Cardiac ventricle fibroblast (primary cell): ENCODE measurements around the gene WBP2NL. TPM values are rescaled to one million over a fixed set of nuclear protein-coding genes. Genes with fewer than 3 reads are reported as not detected.

ENCODE experiments used
- total RNA-seq: library from RNA; depleted of rRNA; stranded (reverse); fragments of >200 nt; gene quantifications from 2 replicates; pipeline ENCODE4 v1.2.3, GENCODE V29; 2015

Gene WBP2NL
- total RNA-seq = 0.19 and 0.39 TPM in 2 replicates

DNA sequence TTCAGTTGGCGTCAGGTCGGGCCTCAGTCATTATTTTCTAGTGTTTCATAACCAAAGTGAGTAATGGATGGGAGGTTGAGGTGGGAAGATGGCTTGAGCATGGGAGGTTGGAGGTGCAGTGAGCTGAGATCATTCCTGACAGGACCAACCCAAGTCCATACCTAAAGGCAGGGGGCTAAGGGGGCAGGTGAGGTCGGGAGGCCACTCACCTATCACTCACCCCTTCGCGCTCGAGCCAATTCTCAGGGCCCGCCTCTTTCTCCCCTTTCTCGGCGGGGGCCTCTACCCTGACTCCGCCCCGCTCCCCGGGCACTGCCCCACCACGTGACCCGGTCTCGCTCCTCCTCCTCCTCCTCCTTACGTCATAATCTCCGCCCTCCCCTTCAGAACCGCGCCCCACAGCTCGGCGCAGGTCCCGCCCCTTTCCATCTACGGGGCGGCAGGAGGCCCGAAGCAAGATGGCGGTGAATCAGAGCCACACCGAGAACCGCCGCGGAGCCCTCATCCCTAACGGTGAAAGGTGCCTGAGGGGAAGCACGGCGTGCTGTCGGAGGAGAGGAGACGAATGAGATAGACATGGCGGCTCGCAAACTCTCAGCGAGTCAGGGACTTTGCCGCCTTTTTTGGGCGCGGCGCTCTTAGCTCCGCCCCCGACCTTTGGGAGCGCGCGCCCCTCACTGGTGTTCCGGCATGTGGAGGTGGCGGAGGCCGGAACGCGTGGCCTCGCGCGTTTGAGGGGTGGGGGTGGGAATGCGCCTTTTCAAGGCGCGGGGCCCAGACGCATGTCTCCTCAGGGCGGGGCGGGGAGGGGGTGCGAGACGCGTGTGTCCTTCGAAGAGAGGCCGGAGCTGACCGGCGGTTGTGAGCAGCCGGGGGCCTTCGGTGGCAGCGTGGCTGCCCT lies at the start of gene WBP2NL:
WBP2NL (plus strand) TSS at position 428 of the 901 bp plus-strand sequence; CDS start at position 459, 31 bp downstream.

DNA sequence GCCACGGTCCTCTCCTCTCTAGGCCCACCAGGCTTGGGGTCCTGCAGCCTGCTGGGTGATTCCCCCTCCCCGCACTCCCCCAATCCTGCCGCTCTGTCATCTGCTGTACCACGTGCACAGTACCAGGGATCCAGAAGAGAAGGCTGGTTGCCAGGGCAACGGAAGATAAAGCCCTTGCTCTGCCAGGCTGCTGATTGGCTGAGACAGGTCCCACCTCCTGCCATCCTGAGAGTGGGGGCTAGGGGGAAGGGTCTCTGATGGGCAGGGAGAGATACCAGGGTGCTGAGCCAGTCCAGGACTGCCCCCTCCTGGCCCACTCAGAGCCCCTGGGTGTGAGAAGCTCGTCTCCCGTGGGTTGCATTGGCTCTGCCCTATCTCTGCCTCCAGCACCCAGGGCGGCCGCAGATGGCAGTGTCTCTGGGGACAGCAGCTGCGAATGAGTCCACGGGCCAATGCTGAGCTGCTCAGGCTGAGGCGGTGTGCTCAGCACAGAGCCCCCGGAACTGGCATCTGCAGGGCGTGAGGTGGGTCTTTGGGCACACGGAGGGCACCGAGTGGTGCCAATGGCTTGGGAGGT lies 46.6 kb upstream of the WBP2NL start, which contains the start of gene SMIM45:
SMIM45 (plus strand) TSS at position 253 of the 577 bp plus-strand sequence.

GRCh38 chr22:41969110-41969646 lies 29.4 kb upstream of the WBP2NL start, which contains the start of gene SEPTIN3:
Gene SEPTIN3 (plus strand): TSS chr22:41969443. CDS start chr22:41971493, 2,050 bp downstream.

GRCh38 chr22:42070517-42071422 lies 72.2 kb downstream of the WBP2NL start, which contains the start of gene NAGA:
Gene NAGA (minus strand): TSS chr22:42070812. CDS start chr22:42070297, 515 bp downstream.

GRCh38 chr22:42074132-42074811 lies 75.7 kb downstream of the WBP2NL start, which contains the start of gene PHETA2:
Gene PHETA2 (plus strand): TSS chr22:42074248. CDS start chr22:42077294, 3,046 bp downstream.

Other genes with a start within 250 kb of the WBP2NL start
- gene CCDC134, start 198.1 kb upstream of the WBP2NL start, total RNA-seq = 1.2 and 3.8 TPM in 2 replicates
- gene SREBF2, start 165.7 kb upstream of the WBP2NL start, total RNA-seq = 47.9 and 49.5 TPM in 2 replicates
- not detected in 2 replicates for gene SHISA8, start 83.7 kb upstream of the WBP2NL start, total RNA-seq
- gene TNFRSF13C, start 72.0 kb upstream of the WBP2NL start, total RNA-seq = 0.05 TPM in 1 of 2 replicates, not detected in the other
- gene CENPM, start 51.6 kb upstream of the WBP2NL start, total RNA-seq = 0.39 and 2.1 TPM in 2 replicates
- 0.10 TPM in 1 of 2 replicates, not detected in the other for gene SEPTIN3, start 29.3 kb upstream of the WBP2NL start, total RNA-seq
- gene NAGA, start 72.0 kb downstream of the WBP2NL start, total RNA-seq = 21.8 and 23.2 TPM in 2 replicates
- gene PHETA2, start 75.5 kb downstream of the WBP2NL start, total RNA-seq = 28.5 and 28.6 TPM in 2 replicates
- 1.7 and 8.0 TPM in 2 replicates for gene SMDT1, start 80.9 kb downstream of the WBP2NL start, total RNA-seq
- gene NDUFA6, start 92.0 kb downstream of the WBP2NL start, total RNA-seq = 54.1 and 66.8 TPM in 2 replicates
- gene CYP2D6, start 132.0 kb downstream of the WBP2NL start, total RNA-seq = 0.15 TPM in 1 of 2 replicates, not detected in the other